CD4-positive, CD25-positive, alpha-beta regulatory T cell (primary cell): ENCODE results near the gene RAB11FIP5. TPM values are rescaled to one million over a fixed set of nuclear protein-coding genes. Genes with fewer than 3 reads are reported as not detected.

Source experiments
- ATAC-seq, 2 donors: fragments of 150-1000 bp; cut with Tn5 transposase; one replicate each; pipeline ENCODE4 v1.10.0; 2021; ENCODE audit warnings: low read depth in 2 of 2, moderate number of reproducible peaks in 2 of 2, moderate library complexity in 1 of 2
- DNase-seq, 3 donors: peaks; one replicate each; pipeline versions ENCODE4 v3.0.0 to v3.0.0-alpha.2; 2012 to 2022; ENCODE audit warnings: mixed read lengths in 1 of 3
- H3K27ac ChIP-seq: one replicate; pipeline ENCODE4 v1.7.0; 2013; ENCODE audit warnings: mild to moderate bottlenecking, low read length; ENCODE audit not compliant: insufficient read depth, poor library complexity, severe bottlenecking
- H3K27me3 ChIP-seq: one replicate; pipeline ENCODE4 v1.7.0; 2013; ENCODE audit warnings: low read length; ENCODE audit not compliant: control insufficient read depth, insufficient read depth
- H3K36me3 ChIP-seq: one replicate; pipeline ENCODE4 v1.7.0; 2013; ENCODE audit warnings: mild to moderate bottlenecking, low read length, moderate library complexity; ENCODE audit not compliant: control insufficient read depth, insufficient read depth
- H3K4me1 ChIP-seq: 2 replicates; pipeline ENCODE4 v1.7.0; 2013; ENCODE audit warnings: mild to moderate bottlenecking, low read length; ENCODE audit not compliant: insufficient read depth, control insufficient read depth, poor library complexity, severe bottlenecking
- H3K4me3 ChIP-seq: one replicate; pipeline ENCODE4 v1.7.0; 2013; ENCODE audit warnings: low read depth, mild to moderate bottlenecking, low read length, moderate library complexity
- H3K9me3 ChIP-seq, 2 experiments: 1 replicate in 1 of 2; 2 replicates in 1 of 2; pipeline ENCODE4 v1.7.0; 2013; ENCODE audit warnings: low read length in 2 of 2, mild to moderate bottlenecking in 1 of 2, moderate library complexity in 1 of 2; ENCODE audit not compliant: control insufficient read depth in 2 of 2
- H3K27ac Mint-ChIP-seq, 3 donors: one replicate each; pipeline ENCODE4 v1.8.0; 2020 to 2022; ENCODE audit warnings: mild to moderate bottlenecking in 3 of 3, mixed read lengths in 3 of 3, moderate library complexity in 2 of 3
- H3K27me3 Mint-ChIP-seq: one replicate; pipeline ENCODE4 v1.8.0; 2022; ENCODE audit warnings: mild to moderate bottlenecking, mixed read lengths
- H3K36me3 Mint-ChIP-seq: one replicate; pipeline ENCODE4 v1.8.0; 2020; ENCODE audit warnings: mixed read lengths
- H3K4me1 Mint-ChIP-seq, 4 donors: one replicate each; pipeline ENCODE4 v1.8.0; 2020 to 2022; ENCODE audit warnings: mixed read lengths in 4 of 4, mild to moderate bottlenecking in 1 of 4
- H3K4me3 Mint-ChIP-seq, 4 donors: one replicate each; pipeline ENCODE4 v1.8.0; 2020 to 2022; ENCODE audit warnings: mild to moderate bottlenecking in 4 of 4, mixed read lengths in 4 of 4, moderate library complexity in 3 of 4
- H3K9me3 Mint-ChIP-seq, 7 donors: one replicate each; pipeline ENCODE4 v1.8.0; 2020 to 2022; ENCODE audit warnings: mixed read lengths in 7 of 7, mild to moderate bottlenecking in 3 of 7, moderate library complexity in 2 of 7
- polyA plus RNA-seq, 4 donors: library from polyadenylated mRNA; unstranded; fragments of 300-500 nt; fragmentation: Illumina TruSeq; gene quantifications; one replicate each; pipeline ENCODE4 v1.2.3, GENCODE V29; 2021
- total RNA-seq: library from RNA; stranded (reverse); gene quantifications from one replicate; pipeline ENCODE4 v1.2.3, GENCODE V29; 2022

RAB11FIP5 gene
- total and polyA plus RNA-seq, 5 donors from 2014 or later: 15.4 to 30.8 (median 21.4) TPM

DNA sequence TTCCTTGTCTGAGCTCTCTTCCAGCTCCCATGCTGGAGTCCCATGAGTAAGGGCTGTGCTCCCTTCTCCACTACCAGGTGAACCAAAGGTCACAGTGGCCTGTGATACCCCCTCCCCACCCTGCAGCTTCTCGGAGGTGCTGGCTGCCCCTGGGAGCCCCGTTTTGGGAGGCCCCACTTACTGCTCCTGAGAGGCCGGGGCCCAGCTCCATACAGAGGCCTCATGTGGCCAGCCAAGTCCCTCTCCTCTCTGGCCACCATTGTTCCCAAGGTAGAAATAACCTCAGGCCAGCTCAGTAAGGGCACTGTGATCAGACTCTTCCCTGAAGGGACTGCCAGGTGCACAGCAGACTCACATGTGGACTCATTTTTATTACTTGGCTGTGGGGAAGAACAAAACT is 6.0 kb downstream of the RAB11FIP5 start:
- ATAC-seq (no peak), DNase-seq (no peak)
- Histone ChIP-seq H3K27ac (peak overlapping the region; percentile 56), H3K9me3 (no peaks in the 10 kb centered on the region), H3K4me1 (peaks cover 68% of the 10 kb centered on the region), H3K27me3 (no peaks in the 10 kb centered on the region), H3K36me3 (no peaks in the 10 kb centered on the region), H3K4me3 (no peak overlapping the region)
- H3K4me3 Mint-ChIP-seq: peak overlapping the region in 2 of 4 donors; percentile 24 to 99
- H3K4me1 Mint-ChIP-seq: peaks cover 11 to 89% (median 52%) of the 10 kb centered on the region in 4 donors
- no peaks in the 10 kb centered on the region for H3K9me3 Mint-ChIP-seq
- peak overlapping the region in 2 of 3 donors; percentile 25 to 32 for H3K27ac Mint-ChIP-seq
- H3K27me3 Mint-ChIP-seq: peaks cover 6% of the 10 kb centered on the region
- no peaks in the 10 kb centered on the region for H3K36me3 Mint-ChIP-seq

DNA sequence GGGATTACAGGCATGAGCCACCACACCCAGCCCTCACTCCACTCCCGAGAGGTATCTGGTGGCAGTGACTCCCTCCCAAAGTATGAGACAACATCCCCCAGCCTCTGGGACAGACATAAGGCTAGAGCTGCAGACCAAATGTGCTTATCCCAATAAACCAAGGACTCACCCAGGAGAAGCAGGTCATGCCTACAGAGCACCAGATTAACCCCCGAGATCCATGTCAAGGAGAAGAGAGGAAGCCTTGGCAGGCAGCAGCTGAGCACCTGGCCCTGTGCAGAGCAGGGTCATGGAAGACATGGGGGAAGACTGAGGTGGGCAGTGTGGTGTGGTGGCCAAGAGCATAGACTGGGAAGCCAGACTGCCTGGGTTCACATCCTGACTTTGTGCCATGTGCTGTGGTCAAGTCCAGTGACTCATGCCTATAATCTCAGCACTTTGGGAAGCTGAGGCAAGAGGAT is 7.2 kb downstream of the RAB11FIP5 start:
- H3K27ac ChIP-seq: no peak overlapping the region
- H3K9me3 ChIP-seq: no peaks in the 10 kb centered on the region
- H3K4me3 ChIP-seq: no peak overlapping the region
- no peaks in the 10 kb centered on the region for H3K36me3 Mint-ChIP-seq
- no peaks in the 10 kb centered on the region for H3K27me3 Mint-ChIP-seq
- H3K9me3 Mint-ChIP-seq: no peaks in the 10 kb centered on the region
- H3K27ac Mint-ChIP-seq: peak overlapping the region in 2 of 3 donors; percentile 31 to 55
- H3K4me1 Mint-ChIP-seq: peaks cover 11 to 89% (median 43%) of the 10 kb centered on the region in 4 donors
- no peaks in the 10 kb centered on the region for H3K36me3 ChIP-seq
- DNase-seq (no peak), ATAC-seq (no peak)
- H3K4me3 Mint-ChIP-seq: no peak overlapping the region
- peaks cover 56% of the 10 kb centered on the region for H3K4me1 ChIP-seq
- H3K27me3 ChIP-seq: no peaks in the 10 kb centered on the region

DNA sequence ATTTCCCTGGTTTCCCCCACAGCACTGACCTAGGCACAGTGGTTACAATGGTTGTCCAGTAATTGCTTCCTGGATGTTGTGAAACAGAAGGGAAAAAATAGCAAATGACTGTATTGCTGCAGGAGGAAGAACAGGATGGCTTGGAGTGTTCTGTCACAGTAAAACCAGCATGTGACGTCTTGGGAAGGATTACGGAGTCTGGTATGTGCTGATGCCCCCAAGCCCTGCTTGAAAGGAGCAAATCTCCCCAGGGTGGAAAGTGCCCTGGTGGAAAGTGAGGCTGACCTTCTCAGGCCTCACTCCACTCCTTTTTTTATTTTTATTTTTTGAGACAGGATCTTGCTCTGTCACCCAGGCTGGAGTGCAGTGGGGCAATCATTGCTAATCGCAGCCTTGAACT is 7.8 kb downstream of the RAB11FIP5 start:
- H3K36me3 Mint-ChIP-seq: no peaks in the 10 kb centered on the region
- H3K4me3 Mint-ChIP-seq: no peak overlapping the region
- Histone ChIP-seq H3K36me3 (no peaks in the 10 kb centered on the region), H3K9me3 (no peaks in the 10 kb centered on the region), H3K27me3 (no peaks in the 10 kb centered on the region), H3K27ac (no peak overlapping the region), H3K4me1 (peaks cover 50% of the 10 kb centered on the region), H3K4me3 (no peak overlapping the region)
- no peak for DNase-seq
- no peaks in the 10 kb centered on the region for H3K9me3 Mint-ChIP-seq
- H3K27me3 Mint-ChIP-seq: no peaks in the 10 kb centered on the region
- peak overlapping the region in 2 of 3 donors; percentile 55 to 65 for H3K27ac Mint-ChIP-seq
- no peak for ATAC-seq
- H3K4me1 Mint-ChIP-seq: peaks cover 12 to 88% (median 40%) of the 10 kb centered on the region in 4 donors

DNA sequence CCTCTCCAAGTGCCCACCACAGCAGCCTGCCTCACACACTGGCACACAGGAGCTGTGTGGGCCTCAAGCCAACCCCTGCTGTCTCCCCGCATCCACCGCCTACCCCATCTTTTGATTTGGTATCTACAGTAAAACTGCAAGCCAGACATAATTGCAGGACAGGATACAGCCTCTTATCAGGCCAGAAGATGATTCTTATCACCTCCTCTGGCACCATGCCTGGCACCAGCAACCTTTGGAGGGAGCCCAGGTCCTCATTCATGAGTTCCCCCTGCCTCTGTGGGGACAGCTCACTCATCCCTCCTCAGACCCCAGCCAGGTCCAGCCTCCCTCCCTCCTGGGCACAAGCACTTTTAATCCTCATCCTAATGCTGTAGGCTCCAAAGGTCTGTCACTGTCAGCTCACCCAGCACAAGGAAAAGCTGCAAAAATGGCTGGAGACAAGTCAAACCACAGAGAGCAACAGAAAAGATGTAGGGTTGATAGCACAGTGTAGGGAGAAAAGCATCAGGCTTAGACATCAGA is 9.7 kb downstream of the RAB11FIP5 start:
- H3K27me3 ChIP-seq: no peaks in the 10 kb centered on the region
- ATAC-seq: no peak
- no peak for DNase-seq
- no peaks in the 10 kb centered on the region for H3K36me3 ChIP-seq
- peaks cover 43% of the 10 kb centered on the region for H3K4me1 ChIP-seq
- Mint-ChIP-seq H3K36me3 (no peaks in the 10 kb centered on the region), H3K9me3 (no peaks in the 10 kb centered on the region), H3K4me1 (peaks cover 11 to 75% (median 35%) of the 10 kb centered on the region in 4 donors), H3K4me3 (peak overlapping the region in 3 of 4 donors; percentile 38 to 80 (median 56)), H3K27me3 (no peaks in the 10 kb centered on the region), H3K27ac (peak overlapping the region in 2 of 3 donors; percentile 39 to 65)
- no peak overlapping the region for H3K4me3 ChIP-seq
- H3K9me3 ChIP-seq: no peaks in the 10 kb centered on the region
- peak overlapping the region; percentile 48 for H3K27ac ChIP-seq

DNA sequence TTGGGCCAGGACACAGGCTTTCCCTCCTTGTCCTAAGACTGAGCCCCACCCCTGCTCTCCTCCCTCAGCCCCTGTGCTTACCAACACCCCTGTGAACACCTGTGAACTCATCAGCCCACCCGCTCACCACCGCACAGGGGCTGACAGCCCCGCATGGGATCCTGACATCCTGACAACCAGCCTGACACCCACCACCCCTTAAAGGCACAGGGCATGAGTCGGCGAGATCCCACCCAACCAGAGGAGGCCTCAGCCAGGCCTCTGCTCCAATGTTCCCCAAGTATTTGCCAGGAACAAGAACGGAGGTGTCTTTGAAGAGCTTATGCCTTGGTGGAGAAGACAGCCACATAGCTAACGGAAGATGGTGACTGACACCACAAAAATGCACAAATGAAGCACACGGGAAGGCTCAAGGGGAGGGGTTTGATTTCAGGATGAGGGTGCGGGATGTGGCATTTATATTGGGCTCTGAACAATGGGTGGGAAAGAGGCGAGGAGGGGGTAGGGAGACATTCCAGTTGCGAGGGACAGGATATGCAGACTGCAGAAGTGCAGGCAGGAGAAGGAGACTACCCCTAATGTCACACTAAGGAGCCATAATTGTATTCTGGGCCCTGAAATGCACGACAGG is 11.0 kb downstream of the RAB11FIP5 start:
- no peak overlapping the region for H3K27ac ChIP-seq
- H3K9me3 ChIP-seq: no peaks in the 10 kb centered on the region
- Mint-ChIP-seq H3K4me1 (peaks cover 6 to 69% (median 31%) of the 10 kb centered on the region in 4 donors), H3K4me3 (peak overlapping the region in 2 of 4 donors; percentile 12 to 29), H3K9me3 (no peaks in the 10 kb centered on the region), H3K36me3 (no peaks in the 10 kb centered on the region), H3K27me3 (no peaks in the 10 kb centered on the region), H3K27ac (peak overlapping the region in 2 of 3 donors; percentile 37 to 72)
- peaks cover 29% of the 10 kb centered on the region for H3K4me1 ChIP-seq
- no peaks in the 10 kb centered on the region for H3K27me3 ChIP-seq
- DNase-seq (no peak), ATAC-seq (no peak)
- no peaks in the 10 kb centered on the region for H3K36me3 ChIP-seq
- no peak overlapping the region for H3K4me3 ChIP-seq

DNA sequence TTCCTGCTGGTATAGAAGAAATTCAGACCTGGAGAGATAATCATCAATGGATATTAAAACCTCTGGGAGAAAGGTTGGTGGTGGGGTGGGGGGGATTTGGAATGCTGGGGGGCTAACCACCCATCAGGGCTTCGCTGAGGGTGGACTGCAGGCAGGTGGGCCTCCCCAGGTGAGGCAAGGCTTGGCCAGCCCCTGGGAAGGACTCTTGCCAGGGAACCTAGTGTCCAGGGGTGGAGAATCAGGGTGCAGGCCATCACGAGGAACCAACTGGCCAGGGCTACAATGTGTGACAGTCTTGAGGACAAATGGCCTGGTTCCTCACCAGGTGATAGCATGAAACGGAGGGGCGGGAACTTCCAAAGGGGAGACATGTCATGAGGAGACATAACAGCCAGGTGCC is 11.8 kb downstream of the RAB11FIP5 start:
- Mint-ChIP-seq H3K27ac (peak overlapping the region in 1 of 3 donors; percentile 35), H3K4me3 (peak overlapping the region in 1 of 4 donors; percentile 68)

DNA sequence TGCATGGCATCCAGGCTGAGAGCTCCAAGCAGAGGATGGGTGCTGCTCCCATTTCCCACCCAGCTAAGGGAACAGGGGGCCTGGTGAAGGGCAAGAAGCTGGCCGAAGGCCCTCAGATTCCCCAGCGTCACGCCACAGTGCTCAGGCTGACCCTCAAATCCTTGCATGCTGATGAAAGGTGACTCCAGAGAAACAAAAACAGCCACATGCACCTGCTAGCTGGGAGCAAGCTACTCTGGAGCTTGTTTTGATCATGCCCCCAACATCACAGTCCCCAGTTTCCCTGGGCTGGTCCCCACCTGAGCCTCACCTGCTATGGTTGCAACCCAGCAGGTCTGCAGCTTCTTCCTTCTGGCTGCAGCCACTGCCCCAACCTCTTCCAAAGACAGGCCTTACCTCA is 13.3 kb downstream of the RAB11FIP5 start:
- no peak for DNase-seq

More for the DNA sequence above, 11.8 kb downstream of the RAB11FIP5 start:
- H3K27ac ChIP-seq: no peak overlapping the region
- H3K9me3 ChIP-seq: no peaks in the 10 kb centered on the region
- DNase-seq (no peak), ATAC-seq (no peak)
- Mint-ChIP-seq H3K27me3 (no peaks in the 10 kb centered on the region), H3K4me1 (peaks cover 11 to 68% (median 30%) of the 10 kb centered on the region in 4 donors), H3K36me3 (no peaks in the 10 kb centered on the region), H3K9me3 (no peaks in the 10 kb centered on the region)
- no peak overlapping the region for H3K4me3 ChIP-seq
- H3K36me3 ChIP-seq: no peaks in the 10 kb centered on the region
- H3K27me3 ChIP-seq: no peaks in the 10 kb centered on the region
- peaks cover 23% of the 10 kb centered on the region for H3K4me1 ChIP-seq

More for the DNA sequence above, 13.3 kb downstream of the RAB11FIP5 start:
- no peaks in the 10 kb centered on the region for H3K27me3 ChIP-seq
- H3K4me3 ChIP-seq: peak overlapping the region; percentile 45
- peaks cover 23% of the 10 kb centered on the region for H3K4me1 ChIP-seq
- ATAC-seq: no peak
- no peaks in the 10 kb centered on the region for H3K36me3 ChIP-seq
- no peak overlapping the region for H3K27ac ChIP-seq
- peaks cover 11 to 63% (median 27%) of the 10 kb centered on the region in 4 donors for H3K4me1 Mint-ChIP-seq
- H3K9me3 Mint-ChIP-seq: no peaks in the 10 kb centered on the region
- peak overlapping the region in 2 of 4 donors; percentile 73 to 74 for H3K4me3 Mint-ChIP-seq
- H3K27ac Mint-ChIP-seq: no peak overlapping the region
- H3K27me3 Mint-ChIP-seq: no peaks in the 10 kb centered on the region
- no peaks in the 10 kb centered on the region for H3K36me3 Mint-ChIP-seq
- no peaks in the 10 kb centered on the region for H3K9me3 ChIP-seq
